Sciatic nerve (tissue), 2 donors: Measurements from ENCODE around the gene GGA1. TPM values are rescaled to one million over a fixed set of nuclear protein-coding genes. Genes with fewer than 3 reads are reported as not detected.

Source experiments
- ATAC-seq: fragments of 200-7000 bp; cut with Tn5 transposase; one replicate; pipeline ENCODE4 v1.9.1; 2020; ENCODE audit warnings: mild to moderate bottlenecking, moderate library complexity
- DNase-seq: peaks from one replicate; pipeline ENCODE4 v3.0.0-alpha.2; 2020; ENCODE audit warnings: low spot score
- intact Hi-C: fragments of 100-400 bp; cut with DNase I; formaldehyde crosslinking; loops from one replicate; pipeline ENCODE4 v1.14.2; 2022
- total RNA-seq: library from RNA; stranded (reverse); fragmentation: NEBNext Ultra II Directional; extraction: Animal tissue kit (Norgen Biotek cat#: 25700); gene quantifications from one replicate; pipeline ENCODE4 v1.2.1, GENCODE V29; 2021
- donor health status: DM: no; HTN: no; CAD: no.
- donor health status: DM: no; HTN: no; CAD: no.

The GGA1 gene
- 71.2 TPM for total RNA-seq

GRCh38 chr22:37608477-37609239, at the start of gene GGA1:
Gene GGA1 (plus strand): TSS chr22:37608834. CDS start chr22:37608861, 27 bp downstream.
- ATAC-seq (peak; percentile 91), DNase-seq (peak; percentile 97)
- intact Hi-C loops: no loop called here

- no peak for DNase-seq
- no peak for ATAC-seq
- intact Hi-C loops: no loop called here
Observed at GRCh38 chr22:37559521-37559900, 49.1 kb upstream of the GGA1 start.

GRCh38 chr22:37559901-37560607, 48.6 kb upstream of the GGA1 start, which contains the start of gene CDC42EP1:
Gene CDC42EP1 (plus strand): TSS chr22:37560480. CDS start chr22:37566350, 5,870 bp downstream.
- intact Hi-C loops: no loop called here
- peak; percentile 16 for ATAC-seq
- DNase-seq: no peak

GRCh38 chr22:37560608-37561211, 47.9 kb upstream of the GGA1 start:
- intact Hi-C loops: no loop called here
- DNase-seq (peak; percentile 82), ATAC-seq (peak; percentile 18)

GRCh38 chr22:37561212-37562048, 47.2 kb upstream of the GGA1 start:
- peak; percentile 86 for ATAC-seq
- intact Hi-C loops: no loop called here
- DNase-seq: peak; percentile 98

GRCh38 chr22:37562049-37562875, 46.4 kb upstream of the GGA1 start:
- intact Hi-C loops: no loop called here
- ATAC-seq (no peak), DNase-seq (no peak)

- ATAC-seq (peak; percentile 65), DNase-seq (peak; percentile 89)
- intact Hi-C loops: no loop called here
Observed at GRCh38 chr22:37563153-37564081, 45.2 kb upstream of the GGA1 start.

GRCh38 chr22:37564111-37564711, 44.4 kb upstream of the GGA1 start:
- ATAC-seq: no peak
- intact Hi-C loops: no loop called here
- no peak for DNase-seq

GRCh38 chr22:37565830-37566229, 42.8 kb upstream of the GGA1 start:
- DNase-seq (no peak), ATAC-seq (no peak)
- intact Hi-C loops: no loop called here

- ATAC-seq (no peak), DNase-seq (no peak)
- intact Hi-C loops: no loop called here
Observed at GRCh38 chr22:37566329-37566837, 42.3 kb upstream of the GGA1 start.

- DNase-seq: peak; percentile 90
- ATAC-seq: peak; percentile 68
- intact Hi-C loops: no loop called here
Observed at GRCh38 chr22:37566903-37567798, 41.5 kb upstream of the GGA1 start.

- no peak for ATAC-seq
- intact Hi-C loops: no loop called here
Observed at GRCh38 chr22:37568012-37568411, 40.6 kb upstream of the GGA1 start.

GRCh38 chr22:37568448-37569008, 40.1 kb upstream of the GGA1 start:
- ATAC-seq (no peak), DNase-seq (no peak)
- intact Hi-C loops: no loop called here

More at GRCh38 chr22:37568012-37568411, 40.6 kb upstream of the GGA1 start:
- no peak for DNase-seq

- ATAC-seq (peak; percentile 18), DNase-seq (no peak)
- intact Hi-C loops: no loop called here
Observed at GRCh38 chr22:37569009-37569920, 39.4 kb upstream of the GGA1 start.
